PFSK-1 (cell line): ENCODE measurements around the gene SRSF8.
A peak's percentile ranks its signal among the peaks of the same experiment; 100 is the strongest.

ENCODE experiments used
- FOXP2 ChIP-seq: optimal IDR thresholded peaks from 2 replicates; pipeline ENCODE3; 2011; ENCODE audit warnings: borderline replicate concordance, control low read depth, inconsistent platforms; ENCODE audit not compliant: insufficient read depth; ENCODE audit errors: extremely low read length, extremely low read depth
- POLR2AphosphoS5 ChIP-seq: IDR thresholded peaks from 2 replicates; pipeline ENCODE4 v1.6.1; 2012; ENCODE audit warnings: low read depth, mild to moderate bottlenecking, control low read depth, low read length, moderate library complexity
- SIN3A ChIP-seq: IDR thresholded peaks from 2 replicates; pipeline ENCODE4 v1.6.1; 2012; ENCODE audit warnings: mild to moderate bottlenecking, low read length, moderate library complexity, borderline replicate concordance; ENCODE audit not compliant: insufficient read depth
- TAF1 ChIP-seq: IDR thresholded peaks from 2 replicates; pipeline ENCODE4 v1.6.1; 2012; ENCODE audit warnings: low read length, control low read depth, borderline replicate concordance; ENCODE audit not compliant: insufficient read depth
- TF ChIP-seq, protein P1 (sequence below), 2 experiments: IDR thresholded peaks; 2 replicates each; pipeline versions ENCODE4 v1.6.1 to v1.8.0; 2011 to 2012; ENCODE audit warnings: low read depth in 2 of 2, low read length in 2 of 2, control low read depth in 1 of 2, inconsistent platforms in 1 of 2, mild to moderate bottlenecking in 1 of 2, moderate library complexity in 1 of 2; ENCODE audit not compliant: insufficient read depth in 1 of 2

The SRSF8 gene

GRCh38 chr11:95095858-95096587, 29.3 kb downstream of the SRSF8 start:
- no peak for TF ChIP-seq TAF1
- TF ChIP-seq, protein P1, sequence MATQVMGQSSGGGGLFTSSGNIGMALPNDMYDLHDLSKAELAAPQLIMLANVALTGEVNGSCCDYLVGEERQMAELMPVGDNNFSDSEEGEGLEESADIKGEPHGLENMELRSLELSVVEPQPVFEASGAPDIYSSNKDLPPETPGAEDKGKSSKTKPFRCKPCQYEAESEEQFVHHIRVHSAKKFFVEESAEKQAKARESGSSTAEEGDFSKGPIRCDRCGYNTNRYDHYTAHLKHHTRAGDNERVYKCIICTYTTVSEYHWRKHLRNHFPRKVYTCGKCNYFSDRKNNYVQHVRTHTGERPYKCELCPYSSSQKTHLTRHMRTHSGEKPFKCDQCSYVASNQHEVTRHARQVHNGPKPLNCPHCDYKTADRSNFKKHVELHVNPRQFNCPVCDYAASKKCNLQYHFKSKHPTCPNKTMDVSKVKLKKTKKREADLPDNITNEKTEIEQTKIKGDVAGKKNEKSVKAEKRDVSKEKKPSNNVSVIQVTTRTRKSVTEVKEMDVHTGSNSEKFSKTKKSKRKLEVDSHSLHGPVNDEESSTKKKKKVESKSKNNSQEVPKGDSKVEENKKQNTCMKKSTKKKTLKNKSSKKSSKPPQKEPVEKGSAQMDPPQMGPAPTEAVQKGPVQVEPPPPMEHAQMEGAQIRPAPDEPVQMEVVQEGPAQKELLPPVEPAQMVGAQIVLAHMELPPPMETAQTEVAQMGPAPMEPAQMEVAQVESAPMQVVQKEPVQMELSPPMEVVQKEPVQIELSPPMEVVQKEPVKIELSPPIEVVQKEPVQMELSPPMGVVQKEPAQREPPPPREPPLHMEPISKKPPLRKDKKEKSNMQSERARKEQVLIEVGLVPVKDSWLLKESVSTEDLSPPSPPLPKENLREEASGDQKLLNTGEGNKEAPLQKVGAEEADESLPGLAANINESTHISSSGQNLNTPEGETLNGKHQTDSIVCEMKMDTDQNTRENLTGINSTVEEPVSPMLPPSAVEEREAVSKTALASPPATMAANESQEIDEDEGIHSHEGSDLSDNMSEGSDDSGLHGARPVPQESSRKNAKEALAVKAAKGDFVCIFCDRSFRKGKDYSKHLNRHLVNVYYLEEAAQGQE (IDR thresholded peaks at IDR 0.05; ENCODE audit: insufficient read depth in 1 of 2, low read depth in 2 of 2, low read length in 2 of 2), result peak in 1 of 2 experiments; percentile 64; a peak in 1 of 4 replicates

DNA sequence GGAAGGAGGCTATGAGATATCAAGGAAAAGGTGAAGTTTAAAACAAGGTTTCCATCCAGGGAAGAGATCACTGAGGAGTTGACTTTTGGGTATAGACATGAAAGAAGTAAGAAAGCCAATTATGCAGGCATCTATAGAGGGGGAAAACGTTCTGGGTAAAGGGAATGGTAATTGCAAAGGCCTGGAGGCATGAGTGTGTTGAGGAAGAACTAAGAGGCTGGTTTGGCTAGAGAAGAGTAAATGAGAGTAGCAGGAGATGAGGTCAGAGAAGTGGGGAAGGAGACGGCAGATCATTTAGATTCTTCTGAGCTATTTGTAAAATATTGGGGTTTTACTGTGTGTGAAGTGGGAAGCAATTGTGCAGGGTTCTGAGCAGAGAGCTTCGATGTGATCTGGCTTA, 30.5 kb downstream of the SRSF8 start:
- TF ChIP-seq SIN3A (no peak), FOXP2 (no peak)
- TF ChIP-seq, protein P1 (IDR thresholded peaks at IDR 0.05; ENCODE audit: insufficient read depth in 1 of 2, low read depth in 2 of 2, low read length in 2 of 2), result no peak

GRCh38 chr11:95098826-95099225, 32.1 kb downstream of the SRSF8 start:
- TF ChIP-seq FOXP2 (no peak), TAF1 (no peak), POLR2AphosphoS5 (no peak), SIN3A (no peak)
- TF ChIP-seq, protein P1 (IDR thresholded peaks at IDR 0.05; ENCODE audit: insufficient read depth in 1 of 2, low read depth in 2 of 2, low read length in 2 of 2), result no peak

DNA sequence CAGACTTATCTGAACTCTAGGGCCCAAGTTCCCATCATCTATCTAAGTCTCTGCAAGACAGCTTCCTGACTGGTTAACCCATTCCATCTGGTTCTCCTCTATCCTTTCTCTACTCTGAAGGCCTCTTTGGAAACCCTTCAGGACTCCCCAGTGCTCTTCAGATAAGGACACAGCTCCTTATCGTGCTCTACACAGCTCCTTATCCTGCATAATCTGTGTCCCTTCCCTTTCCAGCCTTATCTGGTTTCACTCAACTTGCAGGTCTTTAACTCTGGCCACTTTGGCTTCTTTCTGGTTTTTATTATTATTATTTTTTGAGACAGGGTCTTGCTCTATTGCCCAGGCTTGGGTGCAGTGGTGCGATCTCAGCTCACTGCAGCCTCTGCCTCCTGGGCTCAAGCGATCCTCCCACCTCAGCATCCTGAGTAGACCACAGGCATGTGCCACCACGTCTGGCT, 33.5 kb downstream of the SRSF8 start:
- TF ChIP-seq, protein P1 (IDR thresholded peaks at IDR 0.05; ENCODE audit: insufficient read depth in 1 of 2, low read depth in 2 of 2, low read length in 2 of 2), result no peak
- TF ChIP-seq FOXP2 (no peak), POLR2AphosphoS5 (no peak), TAF1 (no peak), SIN3A (no peak)

GRCh38 chr11:95100856-95101507, 34.3 kb downstream of the SRSF8 start:
- no peak for TF ChIP-seq FOXP2
- TF ChIP-seq SIN3A, result no peak
- TF ChIP-seq POLR2AphosphoS5, result no peak
